Measurements from ENCODE around the gene OBP2B. TPM values are rescaled to one million over a fixed set of nuclear protein-coding genes. Genes with fewer than 3 reads are reported as not detected.
"Not testable (repeated sequence)": the region's sequence is repeated elsewhere in the genome, so short reads cannot be mapped to it uniquely, and the experiment has no call there.

Gene OBP2B
- total RNA-seq, 6 donors from 2014 or later: not detected

- Histone ChIP-seq H3K4me1 (peaks cover 20 to 24% (median 22%) of the 10 kb centered on the region in 4 donors), H3K4me3 (no peak overlapping the region), H3K27me3 (no peaks in the 10 kb centered on the region), H3K36me3 (no peaks in the 10 kb centered on the region), H3K27ac (no peak overlapping the region), H3K9me3 (no peaks in the 10 kb centered on the region)
- ATAC-seq (ENCODE audit: low FRiP score in 2 of 2) (no peak), DNase-seq (no peak)
- 53 to 80% methylated on average over 5 to 11 of the region's 11 CpGs for WGBS, 2 donors
- no peak for TF ChIP-seq POLR2A (IDR thresholded peaks at IDR 0.05)
- no peak for TF ChIP-seq POLR2AphosphoS5 (IDR thresholded peaks at IDR 0.05)
- TF ChIP-seq CTCF (IDR thresholded peaks at IDR 0.05): no peak
- no peak for TF ChIP-seq EP300 (IDR thresholded peaks at IDR 0.05)
These were observed 26.6 kb upstream of the OBP2B start for GRCh38 chr9:133235549-133236222.

GRCh38 chr9:133234577-133235322 is 25.7 kb upstream of the OBP2B start:
- DNase-seq (peak in 1 of 2 donors; percentile 56), ATAC-seq (ENCODE audit: low FRiP score in 2 of 2) (no peak)
- Histone ChIP-seq H3K27ac (peak overlapping the region in 1 of 4 donors; percentile 19), H3K4me3 (no peak overlapping the region), H3K4me1 (peaks cover 20 to 24% (median 22%) of the 10 kb centered on the region in 4 donors), H3K27me3 (no peaks in the 10 kb centered on the region), H3K36me3 (no peaks in the 10 kb centered on the region), H3K9me3 (no peaks in the 10 kb centered on the region)
- TF ChIP-seq CTCF (IDR thresholded peaks at IDR 0.05) (no peak), POLR2A (IDR thresholded peaks at IDR 0.05) (no peak), EP300 (IDR thresholded peaks at IDR 0.05) (no peak)
- 86 to 94% methylated on average over 9 to 27 of the region's 31 CpGs for WGBS, 2 donors

- H3K4me1 ChIP-seq: peaks cover 13 to 15% (median 14%) of the 10 kb centered on the region in 4 donors
- ATAC-seq (ENCODE audit: low FRiP score in 2 of 2): no peak
- H3K9me3 ChIP-seq: no peaks in the 10 kb centered on the region
- no peaks in the 10 kb centered on the region for H3K36me3 ChIP-seq
- 70 to 80% methylated on average over 26 to 31 of the region's 32 CpGs for WGBS, 2 donors
- no peak for DNase-seq
- no peaks in the 10 kb centered on the region for H3K27me3 ChIP-seq
- peak overlapping the region in 1 of 4 donors; percentile 19 for H3K27ac ChIP-seq
- H3K4me3 ChIP-seq: no peak overlapping the region
- TF ChIP-seq POLR2AphosphoS5 (IDR thresholded peaks at IDR 0.05) (no peak), EP300 (IDR thresholded peaks at IDR 0.05) (no peak), POLR2A (IDR thresholded peaks at IDR 0.05) (no peak), CTCF (IDR thresholded peaks at IDR 0.05) (no peak)
These were observed 24.8 kb upstream of the OBP2B start for GRCh38 chr9:133233681-133234432.

- H3K4me1 ChIP-seq: not testable (repeated sequence)
- 83 to 85% methylated on average over 24 of the region's 24 CpGs for WGBS, 2 donors
These were observed 23.0 kb upstream of the OBP2B start for GRCh38 chr9:133231934-133232568.

GRCh38 chr9:133230514-133230913 is 21.5 kb upstream of the OBP2B start:
- not testable (repeated sequence) for DNase-seq; ATAC-seq (ENCODE audit: low FRiP score in 2 of 2); H3K36me3 ChIP-seq; H3K9me3 ChIP-seq; H3K4me3 ChIP-seq; H3K27ac ChIP-seq; H3K4me1 ChIP-seq; H3K27me3 ChIP-seq
- 87 to 97% methylated on average over 7 of the region's 7 CpGs for WGBS, 2 donors

More at GRCh38 chr9:133231934-133232568, 23.0 kb upstream of the OBP2B start:
- not testable (repeated sequence) for H3K4me3 ChIP-seq; H3K9me3 ChIP-seq; ATAC-seq (ENCODE audit: low FRiP score in 2 of 2); H3K36me3 ChIP-seq; H3K27ac ChIP-seq; H3K27me3 ChIP-seq
- DNase-seq: peak in 1 of 2 donors; percentile 33
